WERI-Rb-1 (cell line): ENCODE measurements around the gene SLAMF7.

ENCODE experiments used
- DNase-seq: peaks from one replicate; pipeline ENCODE4 v3.0.0-alpha.2; 2020
- H3K27ac ChIP-seq: fragments of 250-450 bp; sonication (Bioruptor Pico); 2 replicates; pipeline ENCODE4 v1.5.1; 2020; ENCODE audit warnings: mild to moderate bottlenecking, moderate library complexity
- H3K27me3 ChIP-seq: fragments of 250-450 bp; sonication (Bioruptor Pico); 2 replicates; pipeline ENCODE4 v1.5.1; 2021; ENCODE audit warnings: mild to moderate bottlenecking, low read depth, moderate library complexity; ENCODE audit not compliant: insufficient read depth, severe bottlenecking
- H3K36me3 ChIP-seq: fragments of 250-450 bp; sonication (Bioruptor Pico); 2 replicates; pipeline ENCODE4 v1.5.1; 2020; ENCODE audit warnings: mild to moderate bottlenecking, moderate library complexity
- H3K4me3 ChIP-seq: 2 replicates; pipeline ENCODE4 v1.5.1; 2011; ENCODE audit warnings: low read depth, mild to moderate bottlenecking, control low read depth, low read length
- H3K9me3 ChIP-seq: fragments of 250-450 bp; sonication (Bioruptor Pico); 2 replicates; pipeline ENCODE4 v1.5.1; 2021; ENCODE audit warnings: mild to moderate bottlenecking, moderate library complexity; ENCODE audit not compliant: severe bottlenecking
- TF ChIP-seq, protein P1 (sequence below): IDR thresholded peaks from 2 replicates; pipeline ENCODE4 v1.5.1; 2011; ENCODE audit warnings: low read depth, mild to moderate bottlenecking, control low read depth, inconsistent platforms, low read length

SLAMF7 gene

GRCh38 chr1:160774886-160775719, 36.1 kb downstream of the SLAMF7 start:
- no peaks in the 10 kb centered on the region for H3K9me3 ChIP-seq
- H3K27ac ChIP-seq, result no peak overlapping the region
- H3K4me3 ChIP-seq, result no peak overlapping the region
- peaks cover 99% of the 10 kb centered on the region for H3K27me3 ChIP-seq
- no peaks in the 10 kb centered on the region for H3K36me3 ChIP-seq
- TF ChIP-seq, protein P1, sequence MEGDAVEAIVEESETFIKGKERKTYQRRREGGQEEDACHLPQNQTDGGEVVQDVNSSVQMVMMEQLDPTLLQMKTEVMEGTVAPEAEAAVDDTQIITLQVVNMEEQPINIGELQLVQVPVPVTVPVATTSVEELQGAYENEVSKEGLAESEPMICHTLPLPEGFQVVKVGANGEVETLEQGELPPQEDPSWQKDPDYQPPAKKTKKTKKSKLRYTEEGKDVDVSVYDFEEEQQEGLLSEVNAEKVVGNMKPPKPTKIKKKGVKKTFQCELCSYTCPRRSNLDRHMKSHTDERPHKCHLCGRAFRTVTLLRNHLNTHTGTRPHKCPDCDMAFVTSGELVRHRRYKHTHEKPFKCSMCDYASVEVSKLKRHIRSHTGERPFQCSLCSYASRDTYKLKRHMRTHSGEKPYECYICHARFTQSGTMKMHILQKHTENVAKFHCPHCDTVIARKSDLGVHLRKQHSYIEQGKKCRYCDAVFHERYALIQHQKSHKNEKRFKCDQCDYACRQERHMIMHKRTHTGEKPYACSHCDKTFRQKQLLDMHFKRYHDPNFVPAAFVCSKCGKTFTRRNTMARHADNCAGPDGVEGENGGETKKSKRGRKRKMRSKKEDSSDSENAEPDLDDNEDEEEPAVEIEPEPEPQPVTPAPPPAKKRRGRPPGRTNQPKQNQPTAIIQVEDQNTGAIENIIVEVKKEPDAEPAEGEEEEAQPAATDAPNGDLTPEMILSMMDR, result no peak
- no peak for DNase-seq

GRCh38 chr1:160776178-160776577, 37.1 kb downstream of the SLAMF7 start:
- H3K4me3 ChIP-seq, result no peak overlapping the region
- DNase-seq, result no peak
- H3K27ac ChIP-seq, result no peak overlapping the region
- H3K36me3 ChIP-seq, result no peaks in the 10 kb centered on the region
- H3K9me3 ChIP-seq, result no peaks in the 10 kb centered on the region
- H3K27me3 ChIP-seq, result peaks cover 99% of the 10 kb centered on the region
- TF ChIP-seq, protein P1, result no peak

GRCh38 chr1:160777486-160778089, 38.5 kb downstream of the SLAMF7 start:
- DNase-seq, result peak; percentile 36
- Histone ChIP-seq H3K27me3 (peaks cover 99% of the 10 kb centered on the region), H3K4me3 (no peak overlapping the region), H3K36me3 (no peaks in the 10 kb centered on the region), H3K9me3 (peaks cover 5% of the 10 kb centered on the region), H3K27ac (no peak overlapping the region)
- TF ChIP-seq, protein P1, result peak; percentile 79

- no peak overlapping the region for H3K27ac ChIP-seq
- H3K36me3 ChIP-seq, result no peaks in the 10 kb centered on the region
- DNase-seq, result no peak
- peaks cover 97% of the 10 kb centered on the region for H3K27me3 ChIP-seq
- H3K9me3 ChIP-seq, result peaks cover 11% of the 10 kb centered on the region
- TF ChIP-seq, protein P1, result no peak
- H3K4me3 ChIP-seq, result no peak overlapping the region
Measured at GRCh38 chr1:160778976-160779375, 39.9 kb downstream of the SLAMF7 start.

GRCh38 chr1:160779626-160780397, 40.8 kb downstream of the SLAMF7 start:
- TF ChIP-seq, protein P1, result peak; percentile 86
- peak; percentile 69 for DNase-seq
- Histone ChIP-seq H3K36me3 (no peaks in the 10 kb centered on the region), H3K27me3 (peaks cover 94% of the 10 kb centered on the region), H3K4me3 (no peak overlapping the region), H3K27ac (no peak overlapping the region), H3K9me3 (peaks cover 11% of the 10 kb centered on the region)
